ENCODE results near the gene OR1F1.
"Not testable (repeated sequence)": the region's sequence is repeated elsewhere in the genome, so short reads cannot be mapped to it uniquely, and the experiment has no call there.

Gene OR1F1

GRCh38 chr16:3193221-3194212 lies 5.5 kb downstream of the OR1F1 start:
- peak in 2 of 10 donors; percentile 68 for DNase-seq
- intact Hi-C loops (cut with DNase I), result no loop called here

GRCh38 chr16:3194792-3195191 lies 6.8 kb downstream of the OR1F1 start:
- peak in 2 of 10 donors; percentile 41 to 79 for DNase-seq
- intact Hi-C loops (cut with DNase I), result no loop called here

GRCh38 chr16:3195975-3196374 lies 8.0 kb downstream of the OR1F1 start:
- intact Hi-C loops (cut with DNase I), result no loop called here

GRCh38 chr16:3197694-3198333 lies 9.8 kb downstream of the OR1F1 start:
- peak in 1 of 10 donors; percentile 40 for DNase-seq
- intact Hi-C loops (cut with DNase I), result not testable (repeated sequence)

More at GRCh38 chr16:3195975-3196374, 8.0 kb downstream of the OR1F1 start:
- peak in 1 of 10 donors; percentile 56 for DNase-seq

- intact Hi-C loops (cut with DNase I), result no loop called here
These were observed 10.5 kb downstream of the OR1F1 start for GRCh38 chr16:3198334-3199072.

GRCh38 chr16:3202903-3203539 lies 15.0 kb downstream of the OR1F1 start:
- intact Hi-C loops (cut with DNase I), result no loop called here
- DNase-seq, result peak in 1 of 10 donors; percentile 24

More at GRCh38 chr16:3198334-3199072, 10.5 kb downstream of the OR1F1 start:
- DNase-seq, result peak in 1 of 10 donors; percentile 26

- DNase-seq; intact Hi-C loops (cut with DNase I): not testable (repeated sequence)
These were observed 17.9 kb downstream of the OR1F1 start for GRCh38 chr16:3205939-3206338.

GRCh38 chr16:3207086-3207953 lies 19.3 kb downstream of the OR1F1 start:
- no peak for DNase-seq
- intact Hi-C loops (cut with DNase I), result no loop called here

GRCh38 chr16:3212006-3212405 lies 24.0 kb downstream of the OR1F1 start:
- intact Hi-C loops (cut with DNase I), result no loop called here
- DNase-seq, result no peak

- intact Hi-C loops (cut with DNase I), result no loop called here
- DNase-seq, result no peak
These were observed 24.6 kb downstream of the OR1F1 start for GRCh38 chr16:3212567-3212966.

- intact Hi-C loops (cut with DNase I), result no loop called here
- no peak for DNase-seq
These were observed 27.0 kb downstream of the OR1F1 start for GRCh38 chr16:3214904-3215600.

- DNase-seq, result no peak
- intact Hi-C loops (cut with DNase I), result no loop called here
These were observed 27.7 kb downstream of the OR1F1 start for GRCh38 chr16:3215601-3216262.

GRCh38 chr16:3216263-3216640 lies 28.2 kb downstream of the OR1F1 start:
- intact Hi-C loops (cut with DNase I), result no loop called here
- no peak for DNase-seq

- intact Hi-C loops (cut with DNase I), result no loop called here
These were observed 32.8 kb downstream of the OR1F1 start for GRCh38 chr16:3220839-3221238.

GRCh38 chr16:3223913-3224515 lies 36.0 kb downstream of the OR1F1 start:
- intact Hi-C loops (cut with DNase I), result no loop called here

More at GRCh38 chr16:3220839-3221238, 32.8 kb downstream of the OR1F1 start:
- no peak for DNase-seq

GRCh38 chr16:3234543-3234856 lies 46.5 kb downstream of the OR1F1 start:
- no peak for DNase-seq
- intact Hi-C loops (cut with DNase I), result no loop called here

More at GRCh38 chr16:3223913-3224515, 36.0 kb downstream of the OR1F1 start:
- no peak for DNase-seq

- intact Hi-C loops (cut with DNase I), result loop anchor here (1.0 kb wide), 1 partner anchor 47 kb away; no protein-coding TSS in a partner anchor
- peak; percentile 93 to 99 (median 96) for DNase-seq
These were observed 47.0 kb downstream of the OR1F1 start, which contains the start of gene ZNF200 for GRCh38 chr16:3234857-3235561. Gene ZNF200 (minus strand): TSS chr16:3235158. CDS start chr16:3233755, 1,403 bp downstream.

Data from posterior cingulate gyrus (tissue), 11 donors.